Bronchial epithelial cell (primary cell): ENCODE results near the gene THADA. TPM values are rescaled to one million over a fixed set of nuclear protein-coding genes. Genes with fewer than 3 reads are reported as not detected.

ENCODE experiments used
- DNase-seq: peaks from one replicate; pipeline ENCODE4 v3.0.0-alpha.2; 2010; ENCODE audit warnings: low read depth
- FAIRE-seq: peaks from 2 replicates; lab custom pipeline; 2011; peaks lifted over from hg19 to GRCh38; lab: Jason Lieb, UNC
- H3K27me3 ChIP-seq: 2 replicates; pipeline ENCODE4 v1.5.1; 2011; ENCODE audit warnings: low read length; ENCODE audit not compliant: control insufficient read depth, insufficient read depth
- H3K36me3 ChIP-seq: 2 replicates; pipeline ENCODE4 v1.5.1; 2011; ENCODE audit warnings: low read length; ENCODE audit not compliant: control insufficient read depth, insufficient read depth
- H3K4me3 ChIP-seq: 2 replicates; pipeline ENCODE4 v1.5.1; 2011; ENCODE audit warnings: mild to moderate bottlenecking, low read depth, low read length, control low read depth
- total RNA-seq: library from RNA; depleted of rRNA; stranded (reverse); fragments of >200 nt; gene quantifications from 2 replicates; pipeline ENCODE4 v1.2.1, GENCODE V29; 2014
- TF ChIP-seq, protein P1 (sequence below): IDR thresholded peaks from 2 replicates; pipeline ENCODE4 v1.5.1; 2011; ENCODE audit warnings: mild to moderate bottlenecking, moderate library complexity, low read length, control low read depth, inconsistent platforms; ENCODE audit not compliant: insufficient read depth, severe bottlenecking

The THADA gene
- total RNA-seq, 1 donor from 2014 or later, result 25.8 TPM

DNA sequence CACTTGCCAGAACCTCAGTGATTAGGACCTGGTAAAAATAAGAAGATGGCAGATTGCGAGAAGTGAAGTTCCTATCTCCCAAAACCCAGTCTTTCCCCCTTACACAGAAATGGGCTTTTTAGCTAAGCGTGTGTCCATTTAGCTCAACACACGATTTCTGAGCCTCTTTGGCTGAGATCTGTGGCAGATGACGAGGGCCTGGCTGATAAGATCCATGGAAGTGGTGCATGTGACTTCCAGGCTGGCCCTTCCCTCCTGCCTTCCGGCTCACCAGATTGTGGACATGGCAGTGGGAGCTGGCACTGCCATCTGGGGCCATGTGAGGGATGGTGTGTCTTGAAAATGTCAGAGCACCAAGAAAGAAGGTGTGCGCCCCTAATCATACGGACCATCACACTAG lies 328.5 kb downstream of the THADA start:
- Histone ChIP-seq H3K4me3 (no peak overlapping the region), H3K27me3 (no peaks in the 10 kb centered on the region), H3K36me3 (no peaks in the 10 kb centered on the region)
- TF ChIP-seq, protein P1, sequence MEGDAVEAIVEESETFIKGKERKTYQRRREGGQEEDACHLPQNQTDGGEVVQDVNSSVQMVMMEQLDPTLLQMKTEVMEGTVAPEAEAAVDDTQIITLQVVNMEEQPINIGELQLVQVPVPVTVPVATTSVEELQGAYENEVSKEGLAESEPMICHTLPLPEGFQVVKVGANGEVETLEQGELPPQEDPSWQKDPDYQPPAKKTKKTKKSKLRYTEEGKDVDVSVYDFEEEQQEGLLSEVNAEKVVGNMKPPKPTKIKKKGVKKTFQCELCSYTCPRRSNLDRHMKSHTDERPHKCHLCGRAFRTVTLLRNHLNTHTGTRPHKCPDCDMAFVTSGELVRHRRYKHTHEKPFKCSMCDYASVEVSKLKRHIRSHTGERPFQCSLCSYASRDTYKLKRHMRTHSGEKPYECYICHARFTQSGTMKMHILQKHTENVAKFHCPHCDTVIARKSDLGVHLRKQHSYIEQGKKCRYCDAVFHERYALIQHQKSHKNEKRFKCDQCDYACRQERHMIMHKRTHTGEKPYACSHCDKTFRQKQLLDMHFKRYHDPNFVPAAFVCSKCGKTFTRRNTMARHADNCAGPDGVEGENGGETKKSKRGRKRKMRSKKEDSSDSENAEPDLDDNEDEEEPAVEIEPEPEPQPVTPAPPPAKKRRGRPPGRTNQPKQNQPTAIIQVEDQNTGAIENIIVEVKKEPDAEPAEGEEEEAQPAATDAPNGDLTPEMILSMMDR, result no peak
- no peak for FAIRE-seq
- DNase-seq, result no peak

DNA sequence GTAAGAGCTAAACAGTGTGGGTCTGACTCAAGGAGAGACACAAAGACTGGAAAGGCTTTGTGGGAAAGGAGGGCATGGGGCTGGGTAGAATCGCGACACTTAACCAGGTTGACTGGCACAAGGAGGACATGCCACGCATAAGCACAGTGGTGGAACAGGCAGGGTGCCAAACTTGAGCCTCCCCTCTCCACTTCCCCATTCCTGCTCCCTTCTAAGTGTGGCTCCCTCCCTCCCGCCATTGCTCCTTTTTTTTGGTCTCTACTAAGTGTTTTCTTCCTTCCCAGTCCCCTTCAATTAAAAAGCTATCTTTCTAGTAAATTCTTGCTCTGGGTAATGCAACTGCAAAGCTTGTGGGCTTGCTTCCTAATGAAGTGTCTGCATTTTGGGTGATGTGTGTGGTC lies 329.1 kb downstream of the THADA start:
- TF ChIP-seq, protein P1, result no peak
- FAIRE-seq (peak; percentile 40), DNase-seq (no peak)
- Histone ChIP-seq H3K27me3 (no peaks in the 10 kb centered on the region), H3K36me3 (no peaks in the 10 kb centered on the region), H3K4me3 (no peak overlapping the region)

DNA sequence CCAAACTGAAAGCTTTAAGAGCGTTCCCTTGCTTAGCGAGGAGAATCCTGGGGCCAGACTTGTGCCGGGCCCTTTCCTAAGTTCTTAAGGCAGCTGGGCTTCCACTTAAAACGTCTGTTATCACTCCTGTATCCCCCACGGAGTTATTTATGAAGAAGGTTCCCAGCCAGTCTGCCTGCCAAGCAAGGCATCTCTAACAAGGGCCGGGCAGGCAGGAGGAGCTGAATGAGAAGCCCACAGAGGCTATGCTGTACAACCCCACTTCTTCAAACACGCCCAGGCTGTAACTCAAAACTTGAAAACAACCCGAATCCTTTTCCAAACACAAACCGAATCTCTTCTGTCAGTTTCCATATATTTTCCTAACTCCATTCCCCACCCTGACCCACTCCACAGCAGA lies 330.4 kb downstream of the THADA start:
- TF ChIP-seq, protein P1, result no peak

DNA sequence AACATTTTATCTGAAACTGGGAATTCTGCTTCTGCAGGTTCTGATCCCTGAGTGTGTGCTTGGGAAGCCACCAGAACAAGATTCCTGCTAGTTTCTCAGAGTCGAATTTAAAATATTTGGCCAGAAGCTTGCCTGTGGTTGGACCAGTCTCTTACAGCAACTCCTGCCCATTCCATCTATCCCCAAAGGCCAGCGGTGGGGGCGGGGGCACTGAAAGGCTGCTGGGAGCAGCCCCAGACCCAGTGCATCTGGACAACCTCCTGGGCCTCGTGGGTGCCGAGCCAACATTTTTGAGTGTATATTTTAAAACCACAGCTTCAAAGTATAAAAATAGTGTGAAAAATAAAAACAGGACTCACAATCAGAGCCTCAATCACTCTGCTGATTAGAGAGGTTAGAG lies 330.8 kb downstream of the THADA start:
- FAIRE-seq (no peak), DNase-seq (no peak)
- no peaks in the 10 kb centered on the region for H3K36me3 ChIP-seq
- no peaks in the 10 kb centered on the region for H3K27me3 ChIP-seq
- TF ChIP-seq, protein P1, result no peak
- H3K4me3 ChIP-seq, result no peak overlapping the region

More for the DNA sequence above, 330.4 kb downstream of the THADA start:
- H3K4me3 ChIP-seq, result no peak overlapping the region
- H3K27me3 ChIP-seq, result no peaks in the 10 kb centered on the region
- no peaks in the 10 kb centered on the region for H3K36me3 ChIP-seq
- no peak for FAIRE-seq
- DNase-seq, result no peak

DNA sequence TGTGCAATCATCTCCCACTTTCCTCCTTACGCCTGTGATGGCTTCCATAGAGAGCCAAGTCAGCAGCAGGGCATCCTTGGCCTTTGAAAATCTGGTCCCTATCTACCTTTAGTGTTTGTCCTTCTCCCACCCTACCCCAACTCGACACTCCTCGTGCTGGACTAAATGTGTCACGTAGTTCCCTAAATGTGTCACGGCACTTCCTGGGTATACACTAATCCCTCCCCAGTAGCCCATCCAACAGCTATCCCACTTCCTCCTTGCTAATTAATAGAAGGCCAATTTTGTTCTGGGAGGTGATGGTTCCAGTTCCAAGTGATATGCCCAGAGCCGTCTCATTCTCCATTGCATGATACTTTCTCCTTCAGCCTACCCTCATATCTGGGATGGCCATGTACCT lies 332.9 kb downstream of the THADA start:
- Histone ChIP-seq H3K27me3 (no peaks in the 10 kb centered on the region), H3K4me3 (no peak overlapping the region), H3K36me3 (no peaks in the 10 kb centered on the region)
- TF ChIP-seq, protein P1, result no peak
- FAIRE-seq (no peak), DNase-seq (no peak)

DNA sequence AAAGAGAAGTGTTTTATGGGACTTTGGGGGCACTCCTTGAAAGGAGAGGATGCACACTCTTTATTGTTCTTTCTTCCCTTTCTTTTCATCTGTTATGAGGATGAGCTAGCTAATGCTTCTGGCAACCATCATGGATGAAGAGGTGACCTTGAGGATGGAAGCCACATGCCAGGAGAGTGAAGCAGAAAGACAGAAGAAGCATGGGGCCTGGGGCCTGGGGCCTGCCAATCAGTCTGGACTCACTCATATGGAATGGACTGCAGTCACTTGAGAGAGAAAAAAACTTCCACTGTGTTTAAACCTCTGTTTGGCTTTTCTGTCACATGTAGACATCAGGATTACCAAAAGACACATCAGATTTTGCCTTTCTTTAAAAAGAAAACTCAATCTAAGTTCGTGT lies 333.6 kb downstream of the THADA start:
- Histone ChIP-seq H3K36me3 (peaks cover 1% of the 10 kb centered on the region), H3K27me3 (no peaks in the 10 kb centered on the region), H3K4me3 (no peak overlapping the region)
- DNase-seq (no peak), FAIRE-seq (no peak)
- TF ChIP-seq, protein P1, result no peak
